GM21423 (cell line): Measurements from ENCODE around the gene BRCC3.

ENCODE experiments used
- ATAC-seq: cut with Tn5 transposase; IDR thresholded peaks from one replicate; pipeline ENCODE4 v1.9.1; 2021; ENCODE audit warnings: mild to moderate bottlenecking, moderate library complexity; ENCODE audit not compliant: unreplicated experiment

Gene BRCC3

GRCh38 chrX:155070975-155071693, at the start of gene BRCC3, which contains the start of the genes CMC4 and MTCP1:
TSS of gene BRCC3 (plus strand) at chrX:155071508. CDS start at chrX:155071528, 20 bp downstream.
TSS of gene CMC4 (minus strand) at chrX:155071136. CDS start at chrX:155064023, 7,113 bp downstream.
TSS of gene MTCP1 (minus strand) at chrX:155071136. CDS start at chrX:155066010, 5,126 bp downstream.
- peak; percentile 87 for ATAC-seq

- ATAC-seq, result no peak
Observed at GRCh38 chrX:155022585-155022984, 48.7 kb upstream of the BRCC3 start, which contains the start of gene F8. TSS of gene F8 (minus strand) at chrX:155022723. CDS start at chrX:155022552, 171 bp downstream.

GRCh38 chrX:155023907-155024833, 47.1 kb upstream of the BRCC3 start:
- ATAC-seq, result no peak

- no peak for ATAC-seq
Observed at GRCh38 chrX:155026420-155026726, 44.9 kb upstream of the BRCC3 start.

GRCh38 chrX:155026727-155027508, 44.4 kb upstream of the BRCC3 start, which contains the start of gene FUNDC2:
TSS of gene FUNDC2 (plus strand) at chrX:155026844. CDS start at chrX:155026939, 95 bp downstream.
- ATAC-seq, result peak; percentile 86

- no peak for ATAC-seq
Observed at GRCh38 chrX:155027509-155028066, 43.7 kb upstream of the BRCC3 start.

- ATAC-seq, result no peak
Observed at GRCh38 chrX:155028129-155028528, 43.2 kb upstream of the BRCC3 start.

GRCh38 chrX:155028877-155029291, 42.4 kb upstream of the BRCC3 start:
- no peak for ATAC-seq

- no peak for ATAC-seq
Observed at GRCh38 chrX:155031657-155032056, 39.7 kb upstream of the BRCC3 start.

GRCh38 chrX:155035688-155036087, 35.6 kb upstream of the BRCC3 start:
- no peak for ATAC-seq

GRCh38 chrX:155046129-155046810, 25.0 kb upstream of the BRCC3 start:
- no peak for ATAC-seq

- ATAC-seq, result no peak
Observed at GRCh38 chrX:155046811-155047528, 24.3 kb upstream of the BRCC3 start.

- ATAC-seq, result no peak
Observed at GRCh38 chrX:155048977-155049619, 22.2 kb upstream of the BRCC3 start.

GRCh38 chrX:155052738-155053498, 18.4 kb upstream of the BRCC3 start:
- no peak for ATAC-seq

- ATAC-seq, result no peak
Observed at GRCh38 chrX:155053656-155054055, 17.7 kb upstream of the BRCC3 start.

- ATAC-seq, result no peak
Observed at GRCh38 chrX:155054255-155054654, 17.1 kb upstream of the BRCC3 start.

GRCh38 chrX:155055494-155055893, 15.8 kb upstream of the BRCC3 start:
- ATAC-seq, result no peak

GRCh38 chrX:155056471-155056870, 14.8 kb upstream of the BRCC3 start:
- no peak for ATAC-seq
